ENCODE data around the gene STARD9. TPM values are rescaled to one million over a fixed set of nuclear protein-coding genes. Genes with fewer than 3 reads are reported as not detected.

The STARD9 gene
- polyA plus RNA-seq, 3 donors: 0.39 TPM; not detected in 2

DNA sequence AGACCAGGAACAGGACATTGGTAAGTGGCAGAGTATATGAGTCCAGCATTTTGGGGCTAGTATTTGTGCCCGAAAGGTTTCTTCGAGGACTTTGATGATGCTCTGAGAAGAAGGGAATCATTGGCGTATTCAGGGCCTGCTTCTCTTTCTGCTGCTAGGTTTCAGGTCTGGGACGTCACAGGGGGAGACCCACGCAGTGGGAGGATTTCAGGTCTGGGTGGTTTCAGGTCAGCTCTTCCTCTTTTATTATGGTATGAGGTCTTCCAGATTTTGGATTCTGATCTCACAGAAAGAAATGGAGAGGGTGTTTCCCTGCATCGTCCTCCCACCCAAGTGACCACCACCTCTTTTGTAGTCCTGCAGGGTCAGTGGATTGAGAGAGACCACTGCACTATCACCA, 99.1 kb downstream of the STARD9 start:
- Mint-ChIP-seq H3K27ac (no peak overlapping the region), H3K4me3 (no peak overlapping the region), H3K36me3 (no peaks in the 10 kb centered on the region), H3K4me1 (no peaks in the 10 kb centered on the region), H3K27me3 (ENCODE audit: low read depth in 3 of 3) (peaks cover 0 to 3% (median 1%) of the 10 kb centered on the region in 3 donors), H3K9me3 (no peaks in the 10 kb centered on the region)
- no peak overlapping the region for H3K4me3 ChIP-seq (replicated peaks in 1 of 3; ENCODE audit: low read depth in 2 of 3, low read length in 3 of 3)
- H3K9me3 ChIP-seq (replicated peaks in 1 of 2; ENCODE audit: control insufficient read depth in 1 of 2, insufficient read depth in 1 of 2, low read length in 2 of 2): no peaks in the 10 kb centered on the region
- intact Hi-C loops (cut with micrococcal nuclease): no loop called here
- no peak overlapping the region for H2AFZ ChIP-seq (ENCODE audit: insufficient read depth, low read depth, low read length, poor library complexity, severe bottlenecking)
- DNase-seq: no peak
- H4K20me1 ChIP-seq (ENCODE audit: insufficient read depth, low read length): no peaks in the 10 kb centered on the region
- WGBS (ENCODE audit: insufficient coverage): 91% methylated on average over 5 of the region's 6 CpGs
- H3K9ac ChIP-seq (ENCODE audit: insufficient read depth, low read length, poor library complexity, severe bottlenecking): no peak overlapping the region
- H3K4me1 ChIP-seq (ENCODE audit: control insufficient read depth in 1 of 2, insufficient read depth in 2 of 2, low read length in 2 of 2): no peaks in the 10 kb centered on the region
- no peak overlapping the region for H3K4me2 ChIP-seq (replicated peaks; ENCODE audit: extremely low read depth, low read length, poor library complexity, severe bottlenecking)
- H3K79me2 ChIP-seq (ENCODE audit: insufficient read depth, low read length): no peaks in the 10 kb centered on the region
- H3K36me3 ChIP-seq (replicated peaks in 1 of 2; ENCODE audit: control insufficient read depth in 1 of 2, insufficient read depth in 2 of 2, low read length in 2 of 2): no peaks in the 10 kb centered on the region
- TF ChIP-seq, protein P1, sequence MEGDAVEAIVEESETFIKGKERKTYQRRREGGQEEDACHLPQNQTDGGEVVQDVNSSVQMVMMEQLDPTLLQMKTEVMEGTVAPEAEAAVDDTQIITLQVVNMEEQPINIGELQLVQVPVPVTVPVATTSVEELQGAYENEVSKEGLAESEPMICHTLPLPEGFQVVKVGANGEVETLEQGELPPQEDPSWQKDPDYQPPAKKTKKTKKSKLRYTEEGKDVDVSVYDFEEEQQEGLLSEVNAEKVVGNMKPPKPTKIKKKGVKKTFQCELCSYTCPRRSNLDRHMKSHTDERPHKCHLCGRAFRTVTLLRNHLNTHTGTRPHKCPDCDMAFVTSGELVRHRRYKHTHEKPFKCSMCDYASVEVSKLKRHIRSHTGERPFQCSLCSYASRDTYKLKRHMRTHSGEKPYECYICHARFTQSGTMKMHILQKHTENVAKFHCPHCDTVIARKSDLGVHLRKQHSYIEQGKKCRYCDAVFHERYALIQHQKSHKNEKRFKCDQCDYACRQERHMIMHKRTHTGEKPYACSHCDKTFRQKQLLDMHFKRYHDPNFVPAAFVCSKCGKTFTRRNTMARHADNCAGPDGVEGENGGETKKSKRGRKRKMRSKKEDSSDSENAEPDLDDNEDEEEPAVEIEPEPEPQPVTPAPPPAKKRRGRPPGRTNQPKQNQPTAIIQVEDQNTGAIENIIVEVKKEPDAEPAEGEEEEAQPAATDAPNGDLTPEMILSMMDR (IDR thresholded peaks at IDR 0.05): no peak
- no peak overlapping the region for H3K27ac ChIP-seq (ENCODE audit: low read depth in 1 of 2, low read length in 2 of 2)
- H3K27me3 ChIP-seq (ENCODE audit: control insufficient read depth in 2 of 2, insufficient read depth in 2 of 2, low read length in 2 of 2): no peaks in the 10 kb centered on the region

DNA sequence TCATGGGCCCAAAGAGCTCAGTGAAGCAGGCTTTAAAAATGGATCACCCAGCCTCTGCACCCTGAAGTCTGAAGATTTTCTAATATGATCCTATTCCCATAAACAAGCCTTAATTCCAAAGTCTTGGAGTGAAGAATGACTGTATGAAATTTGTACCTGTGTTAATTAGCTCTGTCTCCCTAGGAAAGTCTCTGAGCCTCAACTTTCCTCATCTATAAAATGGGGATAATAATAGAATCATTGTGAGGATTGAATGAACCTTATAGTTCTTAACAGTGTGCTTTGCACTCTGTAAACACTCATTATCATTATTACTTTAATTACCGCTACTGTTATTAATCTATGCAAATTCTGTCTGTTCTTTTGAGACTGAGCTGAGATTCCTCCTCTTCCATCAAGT, 99.6 kb downstream of the STARD9 start:
- no peaks in the 10 kb centered on the region for H3K9me3 Mint-ChIP-seq
- Histone ChIP-seq H3K27me3 (ENCODE audit: control insufficient read depth in 2 of 2, insufficient read depth in 2 of 2, low read length in 2 of 2) (no peaks in the 10 kb centered on the region), H3K27ac (ENCODE audit: low read depth in 1 of 2, low read length in 2 of 2) (no peak overlapping the region), H3K4me3 (replicated peaks in 1 of 3; ENCODE audit: low read depth in 2 of 3, low read length in 3 of 3) (no peak overlapping the region), H3K4me2 (replicated peaks; ENCODE audit: extremely low read depth, low read length, poor library complexity, severe bottlenecking) (no peak overlapping the region), H2AFZ (ENCODE audit: insufficient read depth, low read depth, low read length, poor library complexity, severe bottlenecking) (no peak overlapping the region), H3K9ac (ENCODE audit: insufficient read depth, low read length, poor library complexity, severe bottlenecking) (no peak overlapping the region), H3K36me3 (replicated peaks in 1 of 2; ENCODE audit: control insufficient read depth in 1 of 2, insufficient read depth in 2 of 2, low read length in 2 of 2) (no peaks in the 10 kb centered on the region), H3K4me1 (ENCODE audit: control insufficient read depth in 1 of 2, insufficient read depth in 2 of 2, low read length in 2 of 2) (no peaks in the 10 kb centered on the region), H4K20me1 (ENCODE audit: insufficient read depth, low read length) (no peaks in the 10 kb centered on the region), H3K9me3 (replicated peaks in 1 of 2; ENCODE audit: control insufficient read depth in 1 of 2, insufficient read depth in 1 of 2, low read length in 2 of 2) (no peaks in the 10 kb centered on the region), H3K79me2 (ENCODE audit: insufficient read depth, low read length) (no peaks in the 10 kb centered on the region)
- no CpG with 5 or more reads among the region's 1 CpG for WGBS (ENCODE audit: insufficient coverage)
- intact Hi-C loops (cut with micrococcal nuclease): no loop called here
- no peak overlapping the region for H3K27ac Mint-ChIP-seq
- H3K4me3 Mint-ChIP-seq: no peak overlapping the region
- no peak for DNase-seq
- no peaks in the 10 kb centered on the region for H3K4me1 Mint-ChIP-seq
- no peaks in the 10 kb centered on the region for H3K36me3 Mint-ChIP-seq
- peaks cover 0 to 2% (median 1%) of the 10 kb centered on the region in 3 donors for H3K27me3 Mint-ChIP-seq (ENCODE audit: low read depth in 3 of 3)
- TF ChIP-seq, protein P1 (IDR thresholded peaks at IDR 0.05): no peak
